HepG2 (cell line): Measurements from ENCODE around the gene ME3. TPM values are rescaled to one million over a fixed set of nuclear protein-coding genes. Genes with fewer than 3 reads are reported as not detected.

Experiments
- ATAC-seq: fragments of 200-7000 bp; cut with Tn5 transposase; 3 replicates; pipeline ENCODE4 v1.9.1; 2020; ENCODE audit warnings: mild to moderate bottlenecking, moderate library complexity
- BruUV-seq: library from RNA; stranded (reverse); fragments of 400-500 nt; replicated peaks from 2 replicates; lab custom pipeline; 2021; lab: Mats Ljungman, UMichigan
- CTCF ChIA-PET: fragments of 300-600 bp; formaldehyde crosslinking; extraction: SDS; loops from one replicate; lab custom pipeline; 2021; ENCODE audit warnings: low total read pairs, inconsistent platforms, low intra/inter-chr PET ratio; lab: Yijun Ruan, JAX
- POLR2A ChIA-PET: fragments of 350-600 bp; sonication (Branson Sonifier 250); formaldehyde crosslinking; loops from one replicate; lab custom pipeline; 2020; ENCODE audit warnings: antibody characterized with exemption, inconsistent platforms; lab: Yijun Ruan, JAX
- DNase-seq: peaks from one replicate; pipeline ENCODE4 v3.0.0-alpha.2; 2015; ENCODE audit warnings: low spot score
- FAIRE-seq: peaks from 3 replicates; lab custom pipeline; 2011; peaks lifted over from hg19 to GRCh38; lab: Jason Lieb, UNC
- H2AFZ ChIP-seq: one replicate; pipeline ENCODE4 v1.6.1; 2011; ENCODE audit warnings: low read length, inconsistent platforms
- H3K27ac ChIP-seq: fragments of 300-600 bp; 3 replicates; pipeline ENCODE4 v1.8.0; 2011; ENCODE audit warnings: mixed run types, mild to moderate bottlenecking, mixed read lengths, low read length, inconsistent platforms; ENCODE audit not compliant: insufficient read depth; ENCODE audit errors: extremely low read length
- H3K27me3 ChIP-seq, 2 experiments: fragments of 200-600 bp in 1 of 2; 2 replicates in 1 of 2; 3 replicates in 1 of 2; pipeline versions ENCODE4 v1.6.0 to v1.8.0; 2011; ENCODE audit warnings: low read length in 2 of 2, mild to moderate bottlenecking in 2 of 2, moderate library complexity in 2 of 2, inconsistent platforms in 1 of 2; ENCODE audit not compliant: insufficient read depth in 2 of 2, control insufficient read depth in 1 of 2
- H3K36me3 ChIP-seq, 2 experiments: fragments of 200-600 bp in 1 of 2; replicated peaks in 1 of 2; 2 replicates in 1 of 2; 3 replicates in 1 of 2; pipeline versions ENCODE4 v1.5.1 to v1.8.0; 2011; ENCODE audit warnings: low read length in 2 of 2, inconsistent platforms in 1 of 2; ENCODE audit not compliant: insufficient read depth in 2 of 2, control insufficient read depth in 1 of 2
- H3K4me1 ChIP-seq: 2 replicates; pipeline ENCODE4 v1.5.1; 2012; ENCODE audit warnings: low read length, inconsistent platforms; ENCODE audit not compliant: insufficient read depth
- H3K4me2 ChIP-seq: 2 replicates; pipeline ENCODE4 v1.6.0; 2011; ENCODE audit warnings: low read depth, low read length, inconsistent platforms
- H3K4me3 ChIP-seq, 3 experiments: fragments of 200-600 bp in 1 of 3; sonication (generic), shearing (Covaris generic) in 1 of 3; replicated peaks in 1 of 3; 2 replicates each; pipeline ENCODE4 v1.5.1; 2011 to 2016; ENCODE audit warnings: low read length in 3 of 3, inconsistent platforms in 2 of 3, low read depth in 2 of 3, mild to moderate bottlenecking in 2 of 3, control low read depth in 1 of 3, mixed read lengths in 1 of 3; ENCODE audit not compliant: insufficient read depth in 1 of 3
- H3K79me2 ChIP-seq: one replicate; pipeline ENCODE4 v1.6.1; 2011; ENCODE audit warnings: low read length, inconsistent platforms; ENCODE audit not compliant: insufficient read depth
- H3K9ac ChIP-seq: 2 replicates; pipeline ENCODE4 v1.6.0; 2011; ENCODE audit warnings: mild to moderate bottlenecking, low read depth, low read length, inconsistent platforms; ENCODE audit not compliant: insufficient read depth
- H3K9me3 ChIP-seq: 2 replicates; pipeline ENCODE4 v1.5.1; 2012; ENCODE audit warnings: mild to moderate bottlenecking, low read length
- H4K20me1 ChIP-seq: 2 replicates; pipeline ENCODE4 v1.6.0; 2011; ENCODE audit warnings: inconsistent platforms, mild to moderate bottlenecking, low read length, moderate library complexity; ENCODE audit not compliant: insufficient read depth
- CHD2 ChIP-seq: IDR thresholded peaks from 2 replicates; pipeline ENCODE4 v1.6.1; 2011; ENCODE audit warnings: low read depth, low read length, improper control_type of control experiment
- GFI1 ChIP-seq: sonication (generic); formaldehyde crosslinking; IDR thresholded peaks from 2 replicates; pipeline ENCODE4 v1.5.0; 2020; ENCODE audit warnings: missing genetic modification reagents, mild to moderate bottlenecking, borderline replicate concordance
- MED8 ChIP-seq: sonication (generic); formaldehyde crosslinking; IDR thresholded peaks from 2 replicates; pipeline ENCODE4 v1.8.1; 2023; ENCODE audit warnings: mild to moderate bottlenecking, missing genetic modification reagents; ENCODE audit not compliant: insufficient replicate concordance
- RBFOX2 ChIP-seq: fragments of 200-400 bp; formaldehyde crosslinking; IDR thresholded peaks from 2 replicates; pipeline ENCODE4 v1.6.1; 2017; ENCODE audit warnings: low read depth, mild to moderate bottlenecking, low read length
- RFXANK ChIP-seq: IDR thresholded peaks from 2 replicates; pipeline ENCODE4 v1.6.1; 2016
- SMAD9 ChIP-seq: sonication (generic); formaldehyde crosslinking; IDR thresholded peaks from 2 replicates; pipeline ENCODE4 v1.5.1; 2020; ENCODE audit warnings: mild to moderate bottlenecking, missing genetic modification reagents
- SOX6 ChIP-seq, 2 experiments: fragments of 450-650 bp in 1 of 2; sonication (generic) in 1 of 2; formaldehyde crosslinking in 1 of 2; IDR thresholded peaks; 2 replicates each; pipeline versions ENCODE4 v1.4.0 to v1.6.1; 2017 to 2020; ENCODE audit warnings: antibody characterized with exemption in 1 of 2, mild to moderate bottlenecking in 1 of 2, missing genetic modification reagents in 1 of 2
- TRIM24 ChIP-seq: sonication (generic); formaldehyde crosslinking; IDR thresholded peaks from 2 replicates; pipeline ENCODE4 v1.8.0; 2022; ENCODE audit warnings: mild to moderate bottlenecking, missing genetic modification reagents
- WIZ ChIP-seq: sonication (generic); formaldehyde crosslinking; IDR thresholded peaks from 2 replicates; pipeline ENCODE4 v1.5.1; 2020; ENCODE audit warnings: mild to moderate bottlenecking, missing genetic modification reagents
- XRCC5 ChIP-seq: fragments of 200-400 bp; formaldehyde crosslinking; optimal IDR thresholded peaks from 2 replicates; pipeline ENCODE3; 2017; ENCODE audit warnings: mild to moderate bottlenecking, low read length
- ZBTB42 ChIP-seq: sonication (generic); formaldehyde crosslinking; IDR thresholded peaks from 2 replicates; pipeline ENCODE4 v1.5.0; 2020; ENCODE audit warnings: mild to moderate bottlenecking, missing genetic modification reagents
- ZNF543 ChIP-seq: sonication (generic); formaldehyde crosslinking; IDR thresholded peaks from 2 replicates; pipeline ENCODE4 v1.4.0; 2020; ENCODE audit warnings: mild to moderate bottlenecking, missing genetic modification reagents
- whole genome bisulfite sequencing: methylation state at CpG from one replicate; pipeline ENCODE4 v1.1.6; 2017; ENCODE audit warnings: low lambda C conversion rate; 5-methylcytosine and 5-hydroxymethylcytosine counted together
- in situ Hi-C: cut with HindIII; loops from 2 replicates; pipeline ENCODE4 v1.10.0; 2017; ENCODE audit warnings: low pct_unique_long_range_greater_than_20kb; ENCODE audit not compliant: extremely low pct_ligation_motif_present
- intact Hi-C: fragments of 100-400 bp; cut with micrococcal nuclease; formaldehyde crosslinking; loops from one replicate; pipeline ENCODE4 v1.10.0; 2022; ENCODE audit not compliant: unreplicated experiment
- polyA plus RNA-seq, 8 experiments: library from polyadenylated mRNA; depleted of rRNA in 3 of 8; stranded (reverse) in 7 of 8; unstranded in 1 of 8; fragments of >200 nt; fragmentation: Illumina TruSeq in 4 of 8; extraction: Trizol in 4 of 8; gene quantifications; 2 replicates each; pipeline versions ENCODE4 v1.2.1 to v1.2.3, GENCODE V29; 2011 to 2016; ENCODE audit warnings: low read depth in 4 of 8, missing spikeins in 1 of 8, mixed read lengths in 1 of 8; ENCODE audit not compliant: insufficient read depth in 1 of 8
- total RNA-seq, 5 experiments: library from RNA; depleted of rRNA; stranded (reverse); fragments of >200 nt; fragmentation: Illumina TruSeq; extraction: Trizol; gene quantifications; 2 replicates each; pipeline ENCODE4 v1.2.3, GENCODE V29; 2016; ENCODE audit warnings: low read depth in 1 of 5
- TF ChIP-seq, protein P1 (sequence below), 2 experiments: fragments of 450-650 bp in 1 of 2; sonication (generic) in 1 of 2; formaldehyde crosslinking in 1 of 2; IDR thresholded peaks; 2 replicates each; pipeline versions ENCODE4 v1.6.1 to v1.8.0; 2016 to 2022; ENCODE audit warnings: antibody characterized with exemption in 1 of 2, mild to moderate bottlenecking in 1 of 2, missing genetic modification reagents in 1 of 2

The ME3 gene
- total and polyA plus RNA-seq, 2 of the 13 experiments (the other 11 are each of a cell fraction or from before 2014, with no cell fraction given), result not detected

GRCh38 chr11:86713552-86713951 is 41.1 kb upstream of the ME3 start:
- H4K20me1 ChIP-seq, result no peaks in the 10 kb centered on the region
- no peaks in the 10 kb centered on the region for H3K4me1 ChIP-seq
- H3K4me2 ChIP-seq, result no peak overlapping the region
- H3K4me3 ChIP-seq, result no peak overlapping the region
- H3K27ac ChIP-seq, result no peak overlapping the region
- DNase-seq (no peak), ATAC-seq (no peak), FAIRE-seq (no peak)
- BruUV-seq, result no TSS peak
- ChIA-PET POLR2A (no interaction called here), CTCF (no interaction called here)
- peaks cover 0 to 23% of the 10 kb centered on the region in 2 experiments; a peak in 3 of 5 replicates for H3K27me3 ChIP-seq
- no peaks in the 10 kb centered on the region for H3K36me3 ChIP-seq
- intact Hi-C loops (no loop called here), in situ Hi-C loops (no loop called here)
- H3K9me3 ChIP-seq, result no peaks in the 10 kb centered on the region
- H3K9ac ChIP-seq, result no peak overlapping the region
- no peak overlapping the region for H2AFZ ChIP-seq
- H3K79me2 ChIP-seq, result no peaks in the 10 kb centered on the region
- 8% methylated on average over 5 of the region's 5 CpGs for WGBS
- TF ChIP-seq TRIM24 (CRISPR knock-in tag) (no peak), XRCC5 (no peak), ZNF543 (CRISPR knock-in tag) (no peak), WIZ (CRISPR knock-in tag) (no peak), GFI1 (CRISPR knock-in tag) (no peak), RBFOX2 (no peak), MED8 (no peak), ZBTB42 (CRISPR knock-in tag) (no peak), SOX6 (IDR thresholded peaks at IDR 0.05) (no peak), SOX6 (CRISPR knock-in tag; IDR thresholded peaks at IDR 0.05) (no peak), SMAD9 (CRISPR knock-in tag) (no peak), RFXANK (CRISPR knock-in tag) (no peak), CHD2 (no peak)
- TF ChIP-seq, protein P1, sequence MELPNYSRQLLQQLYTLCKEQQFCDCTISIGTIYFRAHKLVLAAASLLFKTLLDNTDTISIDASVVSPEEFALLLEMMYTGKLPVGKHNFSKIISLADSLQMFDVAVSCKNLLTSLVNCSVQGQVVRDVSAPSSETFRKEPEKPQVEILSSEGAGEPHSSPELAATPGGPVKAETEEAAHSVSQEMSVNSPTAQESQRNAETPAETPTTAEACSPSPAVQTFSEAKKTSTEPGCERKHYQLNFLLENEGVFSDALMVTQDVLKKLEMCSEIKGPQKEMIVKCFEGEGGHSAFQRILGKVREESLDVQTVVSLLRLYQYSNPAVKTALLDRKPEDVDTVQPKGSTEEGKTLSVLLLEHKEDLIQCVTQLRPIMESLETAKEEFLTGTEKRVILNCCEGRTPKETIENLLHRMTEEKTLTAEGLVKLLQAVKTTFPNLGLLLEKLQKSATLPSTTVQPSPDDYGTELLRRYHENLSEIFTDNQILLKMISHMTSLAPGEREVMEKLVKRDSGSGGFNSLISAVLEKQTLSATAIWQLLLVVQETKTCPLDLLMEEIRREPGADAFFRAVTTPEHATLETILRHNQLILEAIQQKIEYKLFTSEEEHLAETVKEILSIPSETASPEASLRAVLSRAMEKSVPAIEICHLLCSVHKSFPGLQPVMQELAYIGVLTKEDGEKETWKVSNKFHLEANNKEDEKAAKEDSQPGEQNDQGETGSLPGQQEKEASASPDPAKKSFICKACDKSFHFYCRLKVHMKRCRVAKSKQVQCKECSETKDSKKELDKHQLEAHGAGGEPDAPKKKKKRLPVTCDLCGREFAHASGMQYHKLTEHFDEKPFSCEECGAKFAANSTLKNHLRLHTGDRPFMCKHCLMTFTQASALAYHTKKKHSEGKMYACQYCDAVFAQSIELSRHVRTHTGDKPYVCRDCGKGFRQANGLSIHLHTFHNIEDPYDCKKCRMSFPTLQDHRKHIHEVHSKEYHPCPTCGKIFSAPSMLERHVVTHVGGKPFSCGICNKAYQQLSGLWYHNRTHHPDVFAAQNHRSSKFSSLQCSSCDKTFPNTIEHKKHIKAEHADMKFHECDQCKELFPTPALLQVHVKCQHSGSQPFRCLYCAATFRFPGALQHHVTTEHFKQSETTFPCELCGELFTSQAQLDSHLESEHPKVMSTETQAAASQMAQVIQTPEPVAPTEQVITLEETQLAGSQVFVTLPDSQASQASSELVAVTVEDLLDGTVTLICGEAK (IDR thresholded peaks at IDR 0.05), result no peak
- TF ChIP-seq, protein P1 (CRISPR knock-in tag; IDR thresholded peaks at IDR 0.05), result no peak
